Smooth muscle cell (in vitro differentiated cells): ENCODE results near the gene GPR31. TPM values are rescaled to one million over a fixed set of nuclear protein-coding genes. Genes with fewer than 3 reads are reported as not detected.

Source experiments
- DNase-seq: peaks from one replicate; lab custom pipeline; 2025; ENCODE audit not compliant: unreplicated experiment; lab: John Stamatoyannopoulos, UW
- H2AFZ ChIP-seq: fragments of 200-600 bp; sonication (generic); 2 replicates; pipeline ENCODE4 v1.6.0; 2016; ENCODE audit warnings: antibody characterized with exemption, low read depth, mild to moderate bottlenecking
- H3F3A ChIP-seq: fragments of 200-600 bp; sonication (generic); 2 replicates; pipeline ENCODE4 v1.6.0; 2017; ENCODE audit warnings: antibody characterized with exemption, low read depth
- H3K27ac ChIP-seq: fragments of 200-600 bp; sonication (generic); 2 replicates; pipeline ENCODE4 v1.5.1; 2016; ENCODE audit warnings: low read depth, mild to moderate bottlenecking
- H3K27me3 ChIP-seq: fragments of 200-600 bp; sonication (generic); 2 replicates; pipeline ENCODE4 v1.6.1; 2016; ENCODE audit warnings: low read depth, mild to moderate bottlenecking
- H3K36me3 ChIP-seq: fragments of 200-600 bp; sonication (generic); 2 replicates; pipeline ENCODE4 v1.5.1; 2016; ENCODE audit warnings: low read depth
- H3K4me1 ChIP-seq: fragments of 200-600 bp; sonication (generic); 2 replicates; pipeline ENCODE4 v1.5.1; 2016; ENCODE audit warnings: low read depth
- H3K4me2 ChIP-seq: fragments of 200-600 bp; sonication (generic); 2 replicates; pipeline ENCODE4 v1.6.0; 2016; ENCODE audit warnings: mild to moderate bottlenecking
- H3K4me3 ChIP-seq: fragments of 200-600 bp; sonication (generic); 2 replicates; pipeline ENCODE4 v1.5.1; 2016; ENCODE audit warnings: mild to moderate bottlenecking
- H3K79me2 ChIP-seq: fragments of 200-600 bp; sonication (generic); 2 replicates; pipeline ENCODE4 v1.6.0; 2016; ENCODE audit warnings: low read depth, mild to moderate bottlenecking
- H3K9ac ChIP-seq: fragments of 200-600 bp; sonication (generic); 2 replicates; pipeline ENCODE4 v1.6.0; 2016; ENCODE audit warnings: low read depth
- H3K9me3 ChIP-seq: fragments of 200-600 bp; sonication (generic); replicated peaks from 2 replicates; pipeline ENCODE4 v1.5.1; 2016; ENCODE audit warnings: low read depth
- H4K20me1 ChIP-seq: fragments of 200-600 bp; sonication (generic); 2 replicates; pipeline ENCODE4 v1.6.0; 2016; ENCODE audit warnings: low read depth
- WGBS: methylation state at CpG from one replicate; pipeline ENCODE4 v1.1.7; 2016; ENCODE audit warnings: low lambda C conversion rate; 5-methylcytosine and 5-hydroxymethylcytosine counted together
- polyA plus RNA-seq: library from polyadenylated mRNA; unstranded; fragments of >200 nt; fragmentation: Nextera tagmentation; extraction: Ambion mirVana; gene quantifications from 2 replicates; pipeline ENCODE4 v1.2.1, GENCODE V29; 2016
- total RNA-seq: library from RNA; depleted of rRNA; stranded (reverse); fragments of >200 nt; gene quantifications from 2 replicates; pipeline ENCODE4 v1.2.3, GENCODE V29; 2014
- TF ChIP-seq, protein P1 (sequence below): fragments of 200-600 bp; sonication (generic); IDR thresholded peaks from 2 replicates; pipeline ENCODE4 v1.5.1; 2017; ENCODE audit warnings: borderline replicate concordance, mild to moderate bottlenecking, antibody characterized with exemption; ENCODE audit not compliant: insufficient read depth, poor library complexity, severe bottlenecking

The GPR31 gene
- total and polyA plus RNA-seq, 2 experiments from 2014 or later: not detected

DNA sequence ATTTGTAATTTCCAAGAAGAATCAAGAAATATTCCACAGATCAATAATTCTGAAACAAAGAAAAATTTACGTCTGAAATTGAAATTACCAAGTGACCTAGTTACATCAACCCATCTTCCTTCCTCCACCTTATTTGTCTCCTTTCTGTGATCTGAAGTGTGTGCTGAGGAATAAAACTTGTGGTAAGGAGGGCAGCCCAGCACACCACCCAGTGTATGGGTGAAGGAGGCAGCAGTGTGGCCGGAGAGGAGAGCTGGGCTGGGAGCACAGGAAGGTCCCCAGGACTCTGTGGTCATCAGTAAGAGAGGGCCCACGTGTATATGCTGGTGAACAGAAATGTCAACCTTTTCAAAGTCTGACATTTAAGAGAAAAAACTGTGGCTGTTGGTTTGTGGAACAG, 46.2 kb downstream of the GPR31 start:
- Histone ChIP-seq H3K4me3 (no peak overlapping the region), H3K4me1 (peaks cover 6% of the 10 kb centered on the region), H3K36me3 (no peaks in the 10 kb centered on the region), H3K4me2 (no peak overlapping the region), H3F3A (no peaks in the 10 kb centered on the region), H3K9me3 (no peaks in the 10 kb centered on the region), H2AFZ (no peak overlapping the region), H3K27ac (no peak overlapping the region), H3K27me3 (peaks cover 7% of the 10 kb centered on the region), H4K20me1 (no peaks in the 10 kb centered on the region), H3K79me2 (no peaks in the 10 kb centered on the region), H3K9ac (no peak overlapping the region)
- TF ChIP-seq, protein P1, sequence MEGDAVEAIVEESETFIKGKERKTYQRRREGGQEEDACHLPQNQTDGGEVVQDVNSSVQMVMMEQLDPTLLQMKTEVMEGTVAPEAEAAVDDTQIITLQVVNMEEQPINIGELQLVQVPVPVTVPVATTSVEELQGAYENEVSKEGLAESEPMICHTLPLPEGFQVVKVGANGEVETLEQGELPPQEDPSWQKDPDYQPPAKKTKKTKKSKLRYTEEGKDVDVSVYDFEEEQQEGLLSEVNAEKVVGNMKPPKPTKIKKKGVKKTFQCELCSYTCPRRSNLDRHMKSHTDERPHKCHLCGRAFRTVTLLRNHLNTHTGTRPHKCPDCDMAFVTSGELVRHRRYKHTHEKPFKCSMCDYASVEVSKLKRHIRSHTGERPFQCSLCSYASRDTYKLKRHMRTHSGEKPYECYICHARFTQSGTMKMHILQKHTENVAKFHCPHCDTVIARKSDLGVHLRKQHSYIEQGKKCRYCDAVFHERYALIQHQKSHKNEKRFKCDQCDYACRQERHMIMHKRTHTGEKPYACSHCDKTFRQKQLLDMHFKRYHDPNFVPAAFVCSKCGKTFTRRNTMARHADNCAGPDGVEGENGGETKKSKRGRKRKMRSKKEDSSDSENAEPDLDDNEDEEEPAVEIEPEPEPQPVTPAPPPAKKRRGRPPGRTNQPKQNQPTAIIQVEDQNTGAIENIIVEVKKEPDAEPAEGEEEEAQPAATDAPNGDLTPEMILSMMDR: no peak
- WGBS: 84% methylated on average over 3 of the region's 3 CpGs
- no peak for DNase-seq

DNA sequence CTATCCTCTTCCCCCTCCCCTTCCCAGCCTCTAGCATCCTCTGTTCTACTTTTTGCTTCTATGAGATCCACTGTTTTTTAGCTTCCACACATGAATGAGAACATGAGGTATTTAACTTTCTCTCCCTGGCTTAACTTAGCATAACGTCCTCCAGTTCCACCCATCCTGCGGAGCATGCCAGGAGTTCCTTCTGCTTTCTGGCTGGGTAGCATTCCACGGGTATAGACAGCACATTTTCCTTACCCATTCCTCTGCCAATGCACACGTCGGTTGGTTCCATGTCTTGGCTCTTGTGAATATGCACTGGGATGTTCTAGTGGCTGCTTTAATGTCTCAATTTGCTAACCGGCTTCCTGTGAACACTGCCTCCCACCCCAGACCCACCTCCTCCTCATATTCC, 48.1 kb downstream of the GPR31 start:
- Histone ChIP-seq H3K36me3 (no peaks in the 10 kb centered on the region), H3K79me2 (no peaks in the 10 kb centered on the region), H3K4me1 (no peaks in the 10 kb centered on the region), H3K4me2 (no peak overlapping the region), H3F3A (no peaks in the 10 kb centered on the region), H2AFZ (no peak overlapping the region), H4K20me1 (no peaks in the 10 kb centered on the region), H3K9me3 (no peaks in the 10 kb centered on the region), H3K4me3 (no peak overlapping the region), H3K9ac (no peak overlapping the region), H3K27ac (no peak overlapping the region), H3K27me3 (peaks cover 7% of the 10 kb centered on the region)
- TF ChIP-seq, protein P1: no peak
- 91% methylated on average over 6 of the region's 6 CpGs for WGBS
- DNase-seq: no peak

DNA sequence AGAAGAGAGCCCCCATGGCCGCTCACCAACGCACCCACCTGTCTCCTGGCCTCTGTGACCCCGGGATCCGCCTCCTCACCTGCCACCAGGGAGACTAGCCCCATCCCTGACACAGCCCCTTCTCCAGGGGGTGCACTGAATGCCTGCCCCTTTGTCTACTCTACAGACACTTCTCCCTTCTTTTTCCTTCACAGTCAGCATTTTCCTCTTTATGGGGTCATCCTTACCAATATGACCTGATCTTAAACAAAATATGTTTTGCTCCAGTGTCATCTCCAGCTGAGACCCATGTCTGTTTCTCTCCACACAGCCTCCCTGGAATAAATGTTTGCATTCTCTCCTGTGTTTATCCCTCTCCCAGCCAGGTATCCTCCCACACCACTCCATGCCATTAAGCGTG, 49.5 kb downstream of the GPR31 start:
- H3F3A ChIP-seq: no peaks in the 10 kb centered on the region
- no peaks in the 10 kb centered on the region for H3K4me1 ChIP-seq
- no peaks in the 10 kb centered on the region for H3K9me3 ChIP-seq
- no peak overlapping the region for H3K4me3 ChIP-seq
- no peak overlapping the region for H2AFZ ChIP-seq
- no peaks in the 10 kb centered on the region for H3K79me2 ChIP-seq
- no peaks in the 10 kb centered on the region for H3K36me3 ChIP-seq
- H3K27me3 ChIP-seq: peaks cover 7% of the 10 kb centered on the region
- no peak overlapping the region for H3K9ac ChIP-seq
- no peak for DNase-seq
- TF ChIP-seq, protein P1: no peak
- H3K27ac ChIP-seq: no peak overlapping the region
- H4K20me1 ChIP-seq: no peaks in the 10 kb centered on the region
- WGBS: 97% methylated on average over 5 of the region's 5 CpGs
- no peak overlapping the region for H3K4me2 ChIP-seq

DNA sequence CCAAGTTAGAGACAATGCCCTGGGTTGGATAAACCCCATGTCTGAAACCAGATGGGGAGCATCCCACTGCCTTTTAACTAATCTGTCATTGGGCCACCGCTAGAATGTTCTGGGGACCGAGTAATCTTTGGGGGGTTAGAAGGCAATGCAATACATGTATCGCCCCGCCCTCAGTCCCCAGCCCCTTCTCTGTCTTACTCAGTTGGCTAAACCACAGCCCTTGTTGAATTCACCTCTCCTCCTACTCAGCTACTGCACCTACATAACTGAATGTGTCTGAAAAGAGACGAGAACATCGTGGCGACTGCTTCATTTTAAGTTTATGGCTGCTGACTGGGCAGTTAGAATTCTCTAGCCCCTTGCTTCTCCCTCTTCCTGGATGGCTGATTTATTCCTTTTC, 50.0 kb downstream of the GPR31 start:
- no peak overlapping the region for H2AFZ ChIP-seq
- H3K9ac ChIP-seq: no peak overlapping the region
- no peak overlapping the region for H3K4me2 ChIP-seq
- TF ChIP-seq, protein P1: no peak
- no peaks in the 10 kb centered on the region for H4K20me1 ChIP-seq
- peaks cover 6% of the 10 kb centered on the region for H3K27me3 ChIP-seq
- no peaks in the 10 kb centered on the region for H3K9me3 ChIP-seq
- 80% methylated on average over 7 of the region's 7 CpGs for WGBS
- no peaks in the 10 kb centered on the region for H3K4me1 ChIP-seq
- H3K79me2 ChIP-seq: no peaks in the 10 kb centered on the region
- H3F3A ChIP-seq: no peaks in the 10 kb centered on the region
- no peak overlapping the region for H3K4me3 ChIP-seq
- DNase-seq: no peak
- H3K36me3 ChIP-seq: no peaks in the 10 kb centered on the region
- no peak overlapping the region for H3K27ac ChIP-seq
